Smooth muscle cell (in vitro differentiated cells): Measurements from ENCODE around the gene HACD2. TPM values are rescaled to one million over a fixed set of nuclear protein-coding genes. Genes with fewer than 3 reads are reported as not detected.

ENCODE experiments used
- DNase-seq: peaks from one replicate; lab custom pipeline; 2025; ENCODE audit not compliant: unreplicated experiment; lab: John Stamatoyannopoulos, UW
- H2AFZ ChIP-seq: fragments of 200-600 bp; sonication (generic); 2 replicates; pipeline ENCODE4 v1.6.0; 2016; ENCODE audit warnings: antibody characterized with exemption, low read depth, mild to moderate bottlenecking
- H3F3A ChIP-seq: fragments of 200-600 bp; sonication (generic); 2 replicates; pipeline ENCODE4 v1.6.0; 2017; ENCODE audit warnings: antibody characterized with exemption, low read depth
- H3K27ac ChIP-seq: fragments of 200-600 bp; sonication (generic); 2 replicates; pipeline ENCODE4 v1.5.1; 2016; ENCODE audit warnings: low read depth, mild to moderate bottlenecking
- H3K27me3 ChIP-seq: fragments of 200-600 bp; sonication (generic); 2 replicates; pipeline ENCODE4 v1.6.1; 2016; ENCODE audit warnings: low read depth, mild to moderate bottlenecking
- H3K36me3 ChIP-seq: fragments of 200-600 bp; sonication (generic); 2 replicates; pipeline ENCODE4 v1.5.1; 2016; ENCODE audit warnings: low read depth
- H3K4me1 ChIP-seq: fragments of 200-600 bp; sonication (generic); 2 replicates; pipeline ENCODE4 v1.5.1; 2016; ENCODE audit warnings: low read depth
- H3K4me2 ChIP-seq: fragments of 200-600 bp; sonication (generic); 2 replicates; pipeline ENCODE4 v1.6.0; 2016; ENCODE audit warnings: mild to moderate bottlenecking
- H3K4me3 ChIP-seq: fragments of 200-600 bp; sonication (generic); 2 replicates; pipeline ENCODE4 v1.5.1; 2016; ENCODE audit warnings: mild to moderate bottlenecking
- H3K79me2 ChIP-seq: fragments of 200-600 bp; sonication (generic); 2 replicates; pipeline ENCODE4 v1.6.0; 2016; ENCODE audit warnings: low read depth, mild to moderate bottlenecking
- H3K9ac ChIP-seq: fragments of 200-600 bp; sonication (generic); 2 replicates; pipeline ENCODE4 v1.6.0; 2016; ENCODE audit warnings: low read depth
- H3K9me3 ChIP-seq: fragments of 200-600 bp; sonication (generic); replicated peaks from 2 replicates; pipeline ENCODE4 v1.5.1; 2016; ENCODE audit warnings: low read depth
- H4K20me1 ChIP-seq: fragments of 200-600 bp; sonication (generic); 2 replicates; pipeline ENCODE4 v1.6.0; 2016; ENCODE audit warnings: low read depth
- WGBS: methylation state at CpG from one replicate; pipeline ENCODE4 v1.1.7; 2016; ENCODE audit warnings: low lambda C conversion rate; 5-methylcytosine and 5-hydroxymethylcytosine counted together
- polyA plus RNA-seq: library from polyadenylated mRNA; unstranded; fragments of >200 nt; fragmentation: Nextera tagmentation; extraction: Ambion mirVana; gene quantifications from 2 replicates; pipeline ENCODE4 v1.2.1, GENCODE V29; 2016
- total RNA-seq: library from RNA; depleted of rRNA; stranded (reverse); fragments of >200 nt; gene quantifications from 2 replicates; pipeline ENCODE4 v1.2.3, GENCODE V29; 2014
- TF ChIP-seq, protein P1 (sequence below): fragments of 200-600 bp; sonication (generic); IDR thresholded peaks from 2 replicates; pipeline ENCODE4 v1.5.1; 2017; ENCODE audit warnings: borderline replicate concordance, mild to moderate bottlenecking, antibody characterized with exemption; ENCODE audit not compliant: insufficient read depth, poor library complexity, severe bottlenecking

Gene HACD2
- total and polyA plus RNA-seq, 2 experiments from 2014 or later = 9.5 to 28.3 TPM

DNA sequence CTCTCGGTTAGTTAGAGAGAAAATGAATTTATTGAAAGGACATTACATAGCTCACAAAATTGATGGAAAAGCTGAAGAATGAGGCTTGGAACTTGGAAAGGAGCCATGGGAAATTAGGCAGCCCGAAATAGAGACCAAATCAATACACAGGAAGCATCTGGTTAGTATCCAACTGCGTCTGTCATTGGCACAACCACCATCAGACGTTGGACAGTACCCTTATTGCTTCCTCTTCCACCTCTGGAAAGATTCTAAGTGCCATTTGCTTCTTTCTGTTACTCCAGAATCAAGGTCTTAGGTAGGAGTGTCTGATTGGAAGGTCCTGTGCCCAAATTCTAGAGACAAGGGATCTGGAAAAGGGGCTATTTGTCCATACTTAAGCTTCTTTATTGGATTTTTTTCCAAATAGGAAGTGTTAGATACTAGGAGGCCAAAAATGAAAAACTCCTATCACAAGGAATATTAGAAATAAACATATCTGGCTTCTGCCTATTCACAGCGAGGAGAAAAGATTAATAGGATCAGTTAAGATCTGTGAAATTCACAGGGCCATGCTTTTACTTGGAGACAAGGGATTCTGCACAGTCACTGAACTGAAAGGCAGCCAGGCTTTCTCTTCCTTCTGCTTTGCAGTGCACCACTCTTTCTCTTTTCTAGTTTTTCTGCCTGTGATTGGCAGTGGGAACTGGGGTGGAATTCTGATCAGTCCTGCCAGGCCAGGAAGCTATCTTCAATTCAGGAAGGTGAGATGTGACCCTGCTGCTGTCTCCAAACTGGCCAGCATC, 10.7 kb upstream of the HACD2 start:
- Histone ChIP-seq H2AFZ (no peak overlapping the region), H3K27me3 (no peaks in the 10 kb centered on the region), H3K9ac (no peak overlapping the region), H3K4me3 (no peak overlapping the region), H3K27ac (no peak overlapping the region), H3K79me2 (peaks cover 7% of the 10 kb centered on the region), H3K4me1 (no peaks in the 10 kb centered on the region), H3K4me2 (no peak overlapping the region), H4K20me1 (no peaks in the 10 kb centered on the region), H3K36me3 (no peaks in the 10 kb centered on the region), H3F3A (no peaks in the 10 kb centered on the region), H3K9me3 (no peaks in the 10 kb centered on the region)
- DNase-seq = no peak
- 52% methylated on average over 5 of the region's 5 CpGs for WGBS
- TF ChIP-seq, protein P1, sequence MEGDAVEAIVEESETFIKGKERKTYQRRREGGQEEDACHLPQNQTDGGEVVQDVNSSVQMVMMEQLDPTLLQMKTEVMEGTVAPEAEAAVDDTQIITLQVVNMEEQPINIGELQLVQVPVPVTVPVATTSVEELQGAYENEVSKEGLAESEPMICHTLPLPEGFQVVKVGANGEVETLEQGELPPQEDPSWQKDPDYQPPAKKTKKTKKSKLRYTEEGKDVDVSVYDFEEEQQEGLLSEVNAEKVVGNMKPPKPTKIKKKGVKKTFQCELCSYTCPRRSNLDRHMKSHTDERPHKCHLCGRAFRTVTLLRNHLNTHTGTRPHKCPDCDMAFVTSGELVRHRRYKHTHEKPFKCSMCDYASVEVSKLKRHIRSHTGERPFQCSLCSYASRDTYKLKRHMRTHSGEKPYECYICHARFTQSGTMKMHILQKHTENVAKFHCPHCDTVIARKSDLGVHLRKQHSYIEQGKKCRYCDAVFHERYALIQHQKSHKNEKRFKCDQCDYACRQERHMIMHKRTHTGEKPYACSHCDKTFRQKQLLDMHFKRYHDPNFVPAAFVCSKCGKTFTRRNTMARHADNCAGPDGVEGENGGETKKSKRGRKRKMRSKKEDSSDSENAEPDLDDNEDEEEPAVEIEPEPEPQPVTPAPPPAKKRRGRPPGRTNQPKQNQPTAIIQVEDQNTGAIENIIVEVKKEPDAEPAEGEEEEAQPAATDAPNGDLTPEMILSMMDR = no peak

DNA sequence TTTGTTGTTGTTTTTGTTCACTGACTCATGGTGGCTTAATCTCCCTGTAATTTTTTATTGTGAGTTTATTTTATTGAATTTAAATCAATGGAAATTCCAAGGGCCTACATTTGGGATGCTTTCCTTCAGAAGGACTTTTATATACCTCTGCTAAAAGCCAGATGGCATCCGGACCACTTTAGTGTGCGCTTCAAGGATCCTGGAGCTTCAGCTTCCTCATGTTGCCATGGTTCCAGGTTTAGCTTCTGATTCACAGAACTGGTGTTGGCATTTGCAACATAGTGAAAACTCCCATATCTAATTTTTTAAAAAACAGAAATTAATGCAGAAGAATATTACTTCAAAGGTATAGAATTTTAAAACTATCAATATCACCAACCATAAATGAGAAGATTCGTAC, 8.5 kb upstream of the HACD2 start:
- Histone ChIP-seq H3K9me3 (no peaks in the 10 kb centered on the region), H3F3A (no peaks in the 10 kb centered on the region), H3K79me2 (peaks cover 15% of the 10 kb centered on the region), H3K27me3 (no peaks in the 10 kb centered on the region), H2AFZ (no peak overlapping the region), H3K4me2 (no peak overlapping the region), H3K9ac (no peak overlapping the region), H3K4me3 (no peak overlapping the region), H3K4me1 (no peaks in the 10 kb centered on the region), H3K27ac (peak overlapping the region; percentile 65), H4K20me1 (no peaks in the 10 kb centered on the region), H3K36me3 (no peaks in the 10 kb centered on the region)
- DNase-seq = no peak
- 98% methylated on average over 3 of the region's 3 CpGs for WGBS
- TF ChIP-seq, protein P1 = no peak

DNA sequence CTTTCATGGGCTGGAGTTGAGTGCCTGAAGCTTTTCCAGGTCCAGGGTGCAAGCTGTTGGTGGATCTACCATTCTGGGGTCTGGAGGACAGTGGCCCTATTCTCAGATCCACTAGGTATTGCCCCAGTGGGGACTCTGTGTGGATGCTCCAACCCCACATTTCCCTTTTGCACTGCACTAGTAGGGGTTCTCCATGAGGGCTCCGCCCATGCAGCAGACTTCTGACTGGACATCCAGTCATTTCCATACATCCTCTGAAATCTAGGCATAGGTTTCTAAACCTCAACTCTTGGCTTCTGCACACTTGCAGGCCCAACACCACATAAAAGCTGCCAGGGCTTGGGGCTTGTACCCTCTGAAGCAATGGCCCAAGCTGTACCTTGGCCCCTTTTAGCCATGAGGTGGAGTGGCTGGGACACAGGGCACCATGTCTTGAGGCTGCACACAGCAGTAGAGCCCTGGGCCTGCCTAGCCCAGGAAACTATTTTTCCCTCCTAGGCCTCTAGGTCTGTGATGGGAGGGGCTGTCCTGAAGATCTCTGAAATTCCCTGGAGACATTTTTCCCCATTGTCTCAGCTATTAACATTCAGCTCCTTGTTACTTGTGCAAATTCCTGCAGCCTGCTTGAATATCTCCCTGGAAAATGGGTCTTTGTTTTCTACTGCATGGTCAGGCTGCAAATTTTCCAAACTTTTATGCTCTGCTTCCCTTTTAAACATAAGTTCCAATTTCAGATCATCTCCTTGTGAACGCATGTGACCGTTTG, 6.0 kb upstream of the HACD2 start:
- H2AFZ ChIP-seq = no peak overlapping the region
- H3K27me3 ChIP-seq = no peaks in the 10 kb centered on the region
- H4K20me1 ChIP-seq = no peaks in the 10 kb centered on the region
- no peaks in the 10 kb centered on the region for H3K9me3 ChIP-seq
- TF ChIP-seq, protein P1 = no peak
- no peak overlapping the region for H3K9ac ChIP-seq
- no peak overlapping the region for H3K4me2 ChIP-seq
- H3K4me1 ChIP-seq = peaks cover 10% of the 10 kb centered on the region
- no peak overlapping the region for H3K4me3 ChIP-seq
- no peak for DNase-seq
- 67% methylated on average over 3 of the region's 3 CpGs for WGBS
- no peaks in the 10 kb centered on the region for H3K36me3 ChIP-seq
- no peak overlapping the region for H3K27ac ChIP-seq
- H3K79me2 ChIP-seq = peaks cover 18% of the 10 kb centered on the region
- no peaks in the 10 kb centered on the region for H3F3A ChIP-seq
